ENCODE measurements around the gene SERPINB2.
"Not testable (repeated sequence)": the region's sequence is repeated elsewhere in the genome, so short reads cannot be mapped to it uniquely, and the experiment has no call there.

SERPINB2 gene

GRCh38 chr18:63889626-63890025 lies 2.1 kb downstream of the SERPINB2 start:
- DNase-seq (ENCODE audit: low spot score) = no peak

- DNase-seq (ENCODE audit: low spot score) = no peak
Measured at GRCh38 chr18:63890237-63890949, 2.9 kb downstream of the SERPINB2 start.

DNA sequence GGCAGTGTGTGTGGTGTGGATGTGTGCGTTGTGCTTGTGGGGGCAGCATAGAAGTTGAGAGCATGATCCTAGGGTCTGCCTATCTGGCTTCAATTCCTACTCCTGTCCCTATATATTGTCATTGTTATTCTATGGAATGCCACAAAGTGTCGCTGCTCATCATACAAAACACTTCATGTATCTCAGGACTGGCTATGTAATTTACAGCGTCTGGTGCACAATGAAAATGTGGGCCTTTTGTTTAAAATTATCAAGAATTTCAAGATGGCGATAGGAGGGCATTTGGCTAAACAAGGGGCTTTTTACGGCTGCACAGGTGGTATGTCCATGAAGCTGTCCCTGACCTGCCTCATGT lies 3.4 kb downstream of the SERPINB2 start:
- DNase-seq (ENCODE audit: low spot score) = peak; percentile 60

DNA sequence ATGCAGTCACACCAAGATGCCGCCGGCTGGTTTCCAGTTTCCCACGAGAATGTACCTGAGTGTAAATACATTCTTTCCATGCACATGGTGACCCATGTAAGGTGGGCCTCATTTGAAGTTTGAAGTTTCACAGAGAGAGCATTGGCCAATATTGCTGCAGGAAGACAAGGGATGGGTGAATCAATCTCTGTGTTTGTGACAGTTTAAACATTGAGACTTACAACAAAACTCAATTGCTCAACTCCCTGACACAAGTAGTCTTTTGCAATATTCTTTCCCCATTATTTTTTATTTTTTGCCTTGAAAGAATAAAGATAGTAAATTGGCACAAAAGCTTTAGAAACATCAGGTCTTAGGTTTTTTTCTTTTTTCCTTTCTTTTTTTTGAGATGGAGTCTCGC lies 5.1 kb downstream of the SERPINB2 start:
- no peak for DNase-seq (ENCODE audit: low spot score)

GRCh38 chr18:63894106-63894772 lies 6.7 kb downstream of the SERPINB2 start:
- DNase-seq (ENCODE audit: low spot score) = no peak

GRCh38 chr18:63895190-63895589 lies 7.7 kb downstream of the SERPINB2 start:
- DNase-seq (ENCODE audit: low spot score) = no peak

DNA sequence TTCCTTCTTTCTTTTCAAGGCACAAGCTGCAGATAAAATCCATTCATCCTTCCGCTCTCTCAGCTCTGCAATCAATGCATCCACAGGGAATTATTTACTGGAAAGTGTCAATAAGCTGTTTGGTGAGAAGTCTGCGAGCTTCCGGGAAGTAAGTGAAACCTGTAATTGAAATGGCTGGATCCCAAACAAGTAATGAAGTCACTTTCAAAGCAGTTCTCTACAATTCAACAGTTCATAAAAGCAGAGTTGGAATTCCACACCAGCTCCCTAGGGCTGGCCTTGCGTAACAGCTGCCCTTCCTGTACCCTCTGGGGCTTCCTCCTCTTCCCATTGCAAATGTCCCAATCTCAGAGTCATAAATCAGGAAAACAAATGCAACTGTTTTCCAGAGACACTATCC lies 9.6 kb downstream of the SERPINB2 start:
- no peak for DNase-seq (ENCODE audit: low spot score)

GRCh38 chr18:63899206-63899605 lies 11.7 kb downstream of the SERPINB2 start:
- DNase-seq (ENCODE audit: low spot score) = no peak

GRCh38 chr18:63903851-63904570 lies 16.5 kb downstream of the SERPINB2 start:
- DNase-seq (ENCODE audit: low spot score) = no peak

- no peak for DNase-seq (ENCODE audit: low spot score)
Measured at GRCh38 chr18:63904694-63905093, 17.2 kb downstream of the SERPINB2 start.

- DNase-seq (ENCODE audit: low spot score) = no peak
Measured at GRCh38 chr18:63905361-63905760, 17.9 kb downstream of the SERPINB2 start.

DNA sequence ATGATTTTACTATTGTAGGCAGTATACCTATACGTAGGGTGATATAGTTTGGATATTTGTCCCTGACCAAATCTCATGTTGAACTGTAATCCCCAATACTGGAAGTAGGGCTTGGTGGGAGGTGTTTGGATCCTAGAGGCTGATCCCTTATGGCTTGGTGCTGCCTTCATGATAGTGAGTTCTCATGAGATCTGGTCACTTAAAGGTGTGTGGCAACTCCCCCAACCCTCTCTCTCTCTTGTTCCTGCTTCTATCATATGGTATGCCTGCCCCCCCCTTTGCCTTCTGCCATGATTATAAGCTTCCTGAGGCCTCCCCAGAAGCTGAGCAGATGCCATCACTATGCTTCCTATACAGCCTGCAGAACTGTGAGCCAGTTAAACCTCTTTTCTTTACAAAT lies 18.6 kb downstream of the SERPINB2 start:
- DNase-seq (ENCODE audit: low spot score) = no peak

- no peak for DNase-seq (ENCODE audit: low spot score)
Measured at GRCh38 chr18:63907664-63908063, 20.2 kb downstream of the SERPINB2 start, which contains the start of gene SERPINB10. TSS of gene SERPINB10 (plus strand) at chr18:63907958. CDS start at chr18:63915511, 7,553 bp downstream.

DNA sequence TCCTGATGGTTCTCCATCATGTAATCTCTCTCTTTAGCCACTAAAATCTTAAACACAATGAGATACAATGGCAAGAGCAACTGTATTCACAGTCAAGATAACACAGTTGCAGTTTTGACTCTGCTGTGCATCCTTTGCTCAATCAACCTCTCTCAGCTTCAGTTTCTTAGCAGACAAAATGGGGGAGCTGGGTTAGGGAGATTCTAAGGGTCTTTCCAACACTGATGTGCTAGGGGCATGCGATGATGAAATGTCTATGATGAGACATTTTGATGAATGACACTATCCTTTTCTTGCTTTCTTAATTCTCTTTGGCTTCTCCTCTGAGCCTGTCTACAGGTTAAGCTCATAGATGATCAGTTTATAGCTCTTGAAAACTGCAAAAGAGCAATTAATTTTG lies 21.4 kb downstream of the SERPINB2 start:
- no peak for DNase-seq (ENCODE audit: low spot score)

- no peak for DNase-seq (ENCODE audit: low spot score)
Measured at GRCh38 chr18:63909870-63910269, 22.4 kb downstream of the SERPINB2 start.

GRCh38 chr18:63917817-63918216 lies 30.3 kb downstream of the SERPINB2 start:
- DNase-seq (ENCODE audit: low spot score) = no peak

- DNase-seq (ENCODE audit: low spot score) = no peak
Measured at GRCh38 chr18:63922049-63922448, 34.5 kb downstream of the SERPINB2 start.

GRCh38 chr18:63924551-63924950 lies 37.0 kb downstream of the SERPINB2 start:
- no peak for DNase-seq (ENCODE audit: low spot score)

- DNase-seq (ENCODE audit: low spot score) = no peak
Measured at GRCh38 chr18:63928331-63928730, 40.8 kb downstream of the SERPINB2 start.

GRCh38 chr18:63929369-63929768 lies 41.9 kb downstream of the SERPINB2 start:
- not testable (repeated sequence) for DNase-seq (ENCODE audit: low spot score)

DNA sequence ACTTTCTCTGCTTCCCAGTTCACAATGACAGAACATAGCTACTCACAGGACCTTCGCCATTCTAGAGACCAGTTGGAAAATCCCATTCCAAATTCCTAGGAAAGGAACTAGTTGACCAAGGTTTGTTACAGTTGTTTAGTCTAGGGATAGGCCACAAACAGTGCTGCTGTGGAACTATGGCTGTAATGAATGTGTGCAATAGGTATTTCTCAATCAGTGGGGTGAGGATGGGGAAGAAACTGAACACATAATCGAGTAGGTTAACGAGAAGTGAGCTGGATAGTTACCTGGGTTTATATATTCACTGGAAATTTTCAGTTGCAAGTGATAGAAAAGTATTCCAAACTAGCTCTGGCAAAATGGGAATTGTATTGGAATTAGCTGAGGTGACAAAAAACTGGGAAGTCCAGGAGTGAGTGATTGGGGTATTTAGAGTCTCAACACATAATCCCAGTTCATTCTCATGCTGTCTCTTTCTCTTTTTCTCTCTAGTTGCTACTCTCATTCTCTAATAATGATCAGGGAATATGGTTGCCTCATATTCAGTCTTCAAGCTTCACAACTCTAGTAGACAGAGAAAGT lies 43.4 kb downstream of the SERPINB2 start:
- no peak for DNase-seq (ENCODE audit: low spot score)

DNA sequence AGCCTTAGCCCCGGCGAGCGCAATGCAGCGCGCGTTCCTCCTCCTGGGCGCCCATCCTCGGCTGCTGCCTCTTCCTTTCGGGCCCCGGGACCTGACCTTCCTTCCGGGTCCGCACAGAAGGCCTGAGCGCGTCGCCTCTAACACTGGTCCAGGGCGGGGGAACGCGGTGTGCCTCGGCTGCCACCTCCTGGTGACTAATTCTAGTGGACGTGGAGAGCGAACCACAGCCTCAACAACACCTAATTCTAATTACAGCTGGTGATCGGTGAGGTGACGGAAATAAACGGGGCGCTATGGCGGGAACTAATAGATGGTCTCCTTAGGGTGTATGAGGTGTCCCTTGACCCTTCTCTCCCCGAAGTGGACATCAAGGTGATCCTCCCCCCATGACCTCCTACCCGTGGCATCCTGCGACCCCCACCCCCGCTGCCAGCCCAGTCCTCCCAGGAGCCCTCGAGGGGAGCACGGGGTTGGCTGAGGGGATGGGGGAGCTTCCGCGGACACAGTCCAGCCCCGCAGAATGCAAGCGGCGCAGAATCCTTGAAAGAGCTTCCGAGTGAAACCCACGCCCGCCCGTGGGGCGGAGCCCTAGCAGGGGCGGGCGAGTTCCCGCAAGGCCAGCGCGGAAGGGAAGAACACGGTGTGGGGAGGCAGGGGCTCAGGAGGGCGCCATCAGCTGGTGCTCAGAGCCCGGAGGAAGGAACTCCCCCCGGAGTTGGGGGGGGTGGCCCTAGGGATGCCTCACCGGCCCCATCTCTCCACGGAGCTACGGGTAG lies 48.8 kb downstream of the SERPINB2 start:
- peak; percentile 84 for DNase-seq (ENCODE audit: low spot score)
